Mucosa of descending colon (tissue), 3 donors: Measurements from ENCODE around the gene CADPS2. TPM values are rescaled to one million over a fixed set of nuclear protein-coding genes. Genes with fewer than 3 reads are reported as not detected.
"Not testable (repeated sequence)": the region's sequence is repeated elsewhere in the genome, so short reads cannot be mapped to it uniquely, and the experiment has no call there.

ENCODE experiments used
- ATAC-seq: fragments of 200-7000 bp; cut with Tn5 transposase; one replicate; pipeline ENCODE4 v1.9.1; 2020; ENCODE audit warnings: mild to moderate bottlenecking, moderate library complexity
- DNase-seq, 3 donors: peaks; one replicate each; pipeline ENCODE4 v3.0.0-alpha.2; 2020
- H3K36me3 ChIP-seq: fragments of 200-600 bp; one replicate; pipeline ENCODE4 v1.8.0; 2021; ENCODE audit warnings: low read depth, mild to moderate bottlenecking
- H3K4me1 ChIP-seq: fragments of 200-600 bp; one replicate; pipeline ENCODE4 v1.8.0; 2021; ENCODE audit warnings: low read depth, mild to moderate bottlenecking
- H3K4me3 ChIP-seq: fragments of 200-600 bp; one replicate; pipeline ENCODE4 v1.8.0; 2021; ENCODE audit warnings: mild to moderate bottlenecking
- H3K9me3 ChIP-seq: fragments of 200-600 bp; one replicate; pipeline ENCODE4 v1.8.0; 2021; ENCODE audit warnings: mild to moderate bottlenecking
- intact Hi-C, 2 donors: fragments of 100-400 bp; cut with DNase I in 1 of 2; cut with micrococcal nuclease in 1 of 2; formaldehyde crosslinking; loops; one replicate each; pipeline versions ENCODE4 v1.11.0 to v1.11.1; 2022; cut with DNase I, micrococcal nuclease
- total RNA-seq, 3 donors: library from RNA; stranded (reverse); fragmentation: NEBNext Ultra II Directional in 2 of 3; extraction: Animal tissue kit (Norgen Biotek cat#: 25700) in 2 of 3; gene quantifications; one replicate each; pipeline versions ENCODE4 v1.2.1 to v1.2.4, GENCODE V29; 2021 to 2023
- TF ChIP-seq, protein P1 (sequence below): fragments of 200-600 bp; IDR thresholded peaks from one replicate; pipeline ENCODE4 v1.8.0; 2022; ENCODE audit warnings: antibody characterized with exemption, mild to moderate bottlenecking
- donor health status: DM: no; HTN: no; CAD: no; lungs with moderate emphysema.
- donor health status: DM: no; HTN: no; CAD: no.
- donor health status: DM: no; HTN: yes; CAD: no.

Gene CADPS2
- total RNA-seq, 3 donors from 2014 or later: 11.3 to 12.7 (median 11.7) TPM

GRCh38 chr7:122290476-122290875 lies 595.8 kb downstream of the CADPS2 start:
- DNase-seq: no peak
- Histone ChIP-seq H3K4me1 (no peaks in the 10 kb centered on the region), H3K36me3 (no peaks in the 10 kb centered on the region), H3K4me3 (no peak overlapping the region), H3K9me3 (no peaks in the 10 kb centered on the region)
- TF ChIP-seq, protein P1, sequence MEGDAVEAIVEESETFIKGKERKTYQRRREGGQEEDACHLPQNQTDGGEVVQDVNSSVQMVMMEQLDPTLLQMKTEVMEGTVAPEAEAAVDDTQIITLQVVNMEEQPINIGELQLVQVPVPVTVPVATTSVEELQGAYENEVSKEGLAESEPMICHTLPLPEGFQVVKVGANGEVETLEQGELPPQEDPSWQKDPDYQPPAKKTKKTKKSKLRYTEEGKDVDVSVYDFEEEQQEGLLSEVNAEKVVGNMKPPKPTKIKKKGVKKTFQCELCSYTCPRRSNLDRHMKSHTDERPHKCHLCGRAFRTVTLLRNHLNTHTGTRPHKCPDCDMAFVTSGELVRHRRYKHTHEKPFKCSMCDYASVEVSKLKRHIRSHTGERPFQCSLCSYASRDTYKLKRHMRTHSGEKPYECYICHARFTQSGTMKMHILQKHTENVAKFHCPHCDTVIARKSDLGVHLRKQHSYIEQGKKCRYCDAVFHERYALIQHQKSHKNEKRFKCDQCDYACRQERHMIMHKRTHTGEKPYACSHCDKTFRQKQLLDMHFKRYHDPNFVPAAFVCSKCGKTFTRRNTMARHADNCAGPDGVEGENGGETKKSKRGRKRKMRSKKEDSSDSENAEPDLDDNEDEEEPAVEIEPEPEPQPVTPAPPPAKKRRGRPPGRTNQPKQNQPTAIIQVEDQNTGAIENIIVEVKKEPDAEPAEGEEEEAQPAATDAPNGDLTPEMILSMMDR: no peak
- no peak for ATAC-seq
- intact Hi-C loops: no loop called here

GRCh38 chr7:122289426-122289825 lies 596.8 kb downstream of the CADPS2 start:
- H3K9me3 ChIP-seq: no peaks in the 10 kb centered on the region
- intact Hi-C loops: no loop called here
- DNase-seq (no peak), ATAC-seq (no peak)
- H3K36me3 ChIP-seq: no peaks in the 10 kb centered on the region
- H3K4me3 ChIP-seq: no peak overlapping the region
- H3K4me1 ChIP-seq: no peaks in the 10 kb centered on the region
- TF ChIP-seq, protein P1: no peak

DNA sequence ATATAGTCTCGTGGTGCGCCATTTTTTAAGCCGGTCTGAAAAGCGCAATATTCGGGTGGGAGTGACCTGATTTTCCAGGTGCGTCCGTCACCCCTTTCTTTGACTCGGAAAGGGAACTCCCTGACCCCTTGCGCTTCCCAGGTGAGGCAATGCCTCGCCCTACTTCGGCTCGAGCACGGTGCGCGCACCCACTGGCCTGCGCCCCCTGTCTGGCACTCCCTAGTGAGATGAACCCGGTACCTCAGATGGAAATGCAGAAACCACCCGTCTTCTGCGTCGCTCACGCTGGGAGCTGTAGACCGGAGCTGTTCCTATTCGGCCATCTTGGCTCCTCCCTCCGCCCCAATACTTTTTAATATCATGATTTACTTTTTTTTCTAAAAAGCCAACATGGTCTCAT lies 601.7 kb downstream of the CADPS2 start:
- H3K4me1 ChIP-seq, H3K9me3 ChIP-seq, H3K36me3 ChIP-seq, intact Hi-C loops, H3K4me3 ChIP-seq, ATAC-seq: not testable (repeated sequence)
- DNase-seq: peak in 1 of 3 donors; percentile 28

DNA sequence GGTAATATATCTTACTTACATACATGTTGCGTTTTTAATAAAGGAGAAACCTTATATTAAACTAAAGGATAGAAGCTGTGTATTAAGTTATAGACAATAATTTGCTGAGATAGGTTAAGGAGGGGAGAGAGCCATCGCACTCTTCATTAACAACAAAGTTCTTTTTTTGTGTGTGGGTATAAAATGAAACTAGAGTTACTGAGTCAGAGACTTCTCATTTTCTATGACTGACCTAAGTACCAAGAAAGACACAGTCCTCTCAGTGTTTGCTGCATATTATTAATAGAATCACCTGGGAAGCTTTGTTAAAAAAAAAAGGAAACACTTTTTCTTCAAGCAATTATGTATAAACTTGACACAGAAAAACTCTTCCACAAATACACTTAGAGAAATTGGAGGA lies 613.1 kb downstream of the CADPS2 start:
- no peaks in the 10 kb centered on the region for H3K9me3 ChIP-seq
- intact Hi-C loops: no loop called here
- H3K4me3 ChIP-seq: no peak overlapping the region
- ATAC-seq (no peak), DNase-seq (no peak)
- no peaks in the 10 kb centered on the region for H3K36me3 ChIP-seq
- TF ChIP-seq, protein P1: no peak
- no peaks in the 10 kb centered on the region for H3K4me1 ChIP-seq

DNA sequence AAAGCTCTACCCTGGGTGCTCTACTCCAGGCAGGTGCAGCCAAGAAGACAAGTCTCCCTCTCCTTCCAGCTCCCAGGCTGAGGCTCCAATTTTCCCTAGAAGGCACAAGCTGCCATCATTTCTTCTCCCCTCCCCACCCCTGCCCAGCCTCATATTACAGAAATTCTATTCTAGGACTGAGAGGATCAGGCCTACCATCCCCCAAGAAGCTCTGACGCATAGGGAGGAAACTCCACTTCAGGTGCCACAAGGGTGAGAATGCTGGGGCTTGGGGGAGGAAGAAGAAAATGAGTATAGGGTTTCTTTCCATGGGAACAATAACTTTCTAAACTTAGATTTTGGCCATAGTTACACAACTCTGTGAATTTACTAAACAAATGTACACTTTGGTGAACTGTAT lies 617.0 kb downstream of the CADPS2 start:
- intact Hi-C loops: no loop called here
- no peak for ATAC-seq
- H3K9me3 ChIP-seq: no peaks in the 10 kb centered on the region

More for the DNA sequence above, 617.0 kb downstream of the CADPS2 start:
- Histone ChIP-seq H3K4me3 (no peak overlapping the region), H3K36me3 (no peaks in the 10 kb centered on the region), H3K4me1 (no peaks in the 10 kb centered on the region)
- no peak for DNase-seq
- TF ChIP-seq, protein P1: no peak

Other genes with a start within 250 kb of the CADPS2 start
- 1 to 10 TPM in 1 of 3 donors, under 1 TPM in 2; 0.41 to 1.1 (median 0.46) TPM for gene RNF133, start 187.3 kb downstream of the CADPS2 start, total RNA-seq
- 1 to 10 TPM in 2 of 3 donors, under 1 TPM in 1; 0.54 to 1.6 (median 1.5) TPM for gene RNF148, start 183.5 kb downstream of the CADPS2 start, total RNA-seq
- not detected for gene TAS2R16, start 109.2 kb upstream of the CADPS2 start, total RNA-seq